ENCODE results near the gene CDH13. TPM values are rescaled to one million over a fixed set of nuclear protein-coding genes. Genes with fewer than 3 reads are reported as not detected.

The CDH13 gene
- total and polyA plus RNA-seq, 10 of the 15 experiments (the other 5 are each of a cell fraction or from before 2014, with no cell fraction given) = under 0.01 to 0.05 TPM; not detected in 8

- H3K27ac ChIP-seq (ENCODE audit: control insufficient read depth, insufficient read depth) = no peak overlapping the region
- ATAC-seq = no peak
- no peaks in the 10 kb centered on the region for H3K4me1 ChIP-seq (ENCODE audit: control insufficient read depth, insufficient read depth, low read length)
- H3K9ac ChIP-seq (ENCODE audit: control insufficient read depth, insufficient read depth, low read length) = no peak overlapping the region
- ChIA-PET POLR2A (no interaction called here), CTCF (no interaction called here), SMC1A (ENCODE audit: uncharacterized antibody, unreplicated experiment) (interaction anchor here (0.6 kb wide), 1 partner anchor 346 kb away, joined by 3 read pairs; no protein-coding TSS in a partner anchor), RAD21 (ENCODE audit: unreplicated experiment) (no interaction called here)
- no peaks in the 10 kb centered on the region for H3K9me3 ChIP-seq (replicated peaks; ENCODE audit: control insufficient read depth, insufficient read depth, low read length)
- no peak for FAIRE-seq
- no peaks in the 10 kb centered on the region for H3K27me3 ChIP-seq (replicated peaks in 1 of 2; ENCODE audit: control insufficient read depth in 2 of 2, insufficient read depth in 2 of 2, low read length in 1 of 2)
- no TSS peak for BruUV-seq (replicated peaks)
- no peaks in the 10 kb centered on the region for H3K79me2 ChIP-seq (ENCODE audit: control insufficient read depth, insufficient read depth, low read length)
- H3K4me2 ChIP-seq (ENCODE audit: control insufficient read depth, insufficient read depth) = no peak overlapping the region
- in situ Hi-C loops (cut with MboI) (no loop called here), intact Hi-C loops (cut with micrococcal nuclease; ENCODE audit: unreplicated experiment) (loop anchor here (10.0 kb wide), 1 partner anchor 60 kb away; no protein-coding TSS in a partner anchor)
- H3K36me3 ChIP-seq (ENCODE audit: control insufficient read depth in 2 of 2, insufficient read depth in 2 of 2, low read length in 1 of 2) = no peaks in the 10 kb centered on the region
- H2AFZ ChIP-seq (ENCODE audit: control insufficient read depth, low read depth, low read length) = no peak overlapping the region
- no peak overlapping the region for H3K4me3 ChIP-seq
- H4K20me1 ChIP-seq (ENCODE audit: control insufficient read depth, insufficient read depth) = no peaks in the 10 kb centered on the region
- WGBS (ENCODE audit: insufficient coverage, insufficient replicate concordance, low lambda C conversion rate, missing lambda C conversion rate) = 25% methylated on average over 2 of the region's 2 CpGs
- DNase-seq (ENCODE audit: low read depth, low spot score) = no peak
- TF ChIP-seq FOS (IDR thresholded peaks at IDR 0.05; ENCODE audit: borderline replicate concordance, extremely low read depth, insufficient read length) (no peak), BHLHE40 (IDR thresholded peaks at IDR 0.05; ENCODE audit: borderline replicate concordance in 1 of 2, low read depth in 2 of 2, low read length in 1 of 2) (no peak), SMAD5 (IDR thresholded peaks at IDR 0.05; ENCODE audit: low read depth) (no peak), ZNF622 (IDR thresholded peaks at IDR 0.05) (no peak), SREBF1 (IDR thresholded peaks at IDR 0.05; ENCODE audit: low read length) (no peak), ZNF384 (IDR thresholded peaks at IDR 0.05; ENCODE audit: borderline replicate concordance, low read depth, low read length) (no peak), MXI1 (IDR thresholded peaks at IDR 0.05; ENCODE audit: low read depth, low read length) (no peak), KDM1A (IDR thresholded peaks at IDR 0.05; ENCODE audit: borderline replicate concordance) (no peak), SMC3 (IDR thresholded peaks at IDR 0.05; ENCODE audit: borderline replicate concordance, low read length) (no peak), CBX5 (IDR thresholded peaks at IDR 0.05; ENCODE audit: low read depth) (no peak), BRCA1 (IDR thresholded peaks at IDR 0.05; ENCODE audit: low read depth, low read length) (no peak), ZBTB11 (CRISPR knock-in tag; IDR thresholded peaks at IDR 0.05) (no peak), ZNF592 (IDR thresholded peaks at IDR 0.05) (no peak), TCF7 (IDR thresholded peaks at IDR 0.05; ENCODE audit: borderline replicate concordance) (no peak), RFX5 (IDR thresholded peaks at IDR 0.05; ENCODE audit: low read depth, low read length) (no peak), IRF4 (IDR thresholded peaks at IDR 0.05; ENCODE audit: low read depth, low read length) (no peak), POLR2AphosphoS2 (IDR thresholded peaks at IDR 0.05; ENCODE audit: low read depth, low read length) (no peak)
- TF ChIP-seq, protein P1, sequence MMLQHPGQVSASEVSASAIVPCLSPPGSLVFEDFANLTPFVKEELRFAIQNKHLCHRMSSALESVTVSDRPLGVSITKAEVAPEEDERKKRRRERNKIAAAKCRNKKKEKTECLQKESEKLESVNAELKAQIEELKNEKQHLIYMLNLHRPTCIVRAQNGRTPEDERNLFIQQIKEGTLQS (IDR thresholded peaks at IDR 0.05; ENCODE audit: borderline replicate concordance, extremely low read depth, low read depth, low read length) = no peak
These were observed 708.3 kb downstream of the CDH13 start for GRCh38 chr16:83335076-83335475.
